ENCODE results near the gene SS18L1. TPM values are rescaled to one million over a fixed set of nuclear protein-coding genes. Genes with fewer than 3 reads are reported as not detected.

Gene SS18L1
- total RNA-seq, 1 experiment from 2014 or later, result 28.1 TPM

- DNase-seq (ENCODE audit: low read depth, low spot score) (no peak), ATAC-seq (no peak)
- RAD21 ChIA-PET (ENCODE audit: low non-redundant PET in 1 of 2, low total read pairs in 2 of 2, uncharacterized antibody in 2 of 2, unreplicated experiment in 2 of 2), result no interaction called here
- peaks cover 5% of the 10 kb centered on the region; the same call in 1 of the 2 replicates for H4K20me1 ChIP-seq (ENCODE audit: insufficient read depth)
- BruUV-seq (replicated peaks), result no TSS peak
- POLR2A ChIA-PET, result interaction anchor here (0.9 kb wide), 1 partner anchor 8 kb away, joined by 3 read pairs; no protein-coding TSS in a partner anchor
- no peak overlapping the region for H3K27ac ChIP-seq (ENCODE audit: low read depth, low read length)
- H3K27me3 ChIP-seq (ENCODE audit: insufficient read depth, low read length), result no peaks in the 10 kb centered on the region
- H3K9me3 ChIP-seq (ENCODE audit: control insufficient read depth in 1 of 2, insufficient read depth in 1 of 2, low read depth in 1 of 2, low read length in 2 of 2), result no peaks in the 10 kb centered on the region
- intact Hi-C loops (cut with micrococcal nuclease), result no loop called here
- no peak overlapping the region for H2AFZ ChIP-seq (ENCODE audit: low read depth, low read length, poor library complexity, severe bottlenecking)
- H3K36me3 ChIP-seq (ENCODE audit: control insufficient read depth in 1 of 2, insufficient read depth in 2 of 2, low read length in 2 of 2), result peaks cover 53 to 57% of the 10 kb centered on the region in 2 experiments
- H3K4me1 ChIP-seq (ENCODE audit: control insufficient read depth in 1 of 2, insufficient read depth in 2 of 2, low read length in 2 of 2), result no peaks in the 10 kb centered on the region
- TF ChIP-seq EZH2phosphoT487 (IDR thresholded peaks at IDR 0.05; ENCODE audit: borderline replicate concordance) (no peak), EGR1 (IDR thresholded peaks at IDR 0.05; ENCODE audit: low read depth) (no peak), ATF3 (IDR thresholded peaks at IDR 0.05) (no peak), CEBPB (IDR thresholded peaks at IDR 0.05; ENCODE audit: low read depth) (no peak), POLR2AphosphoS5 (IDR thresholded peaks at IDR 0.05; ENCODE audit: low read depth, low read length) (no peak), REST (IDR thresholded peaks at IDR 0.05; ENCODE audit: low read depth) (no peak), CBX3 (IDR thresholded peaks at IDR 0.05; ENCODE audit: low read depth) (no peak), JUND (IDR thresholded peaks at IDR 0.05) (no peak), ZNF274 (IDR thresholded peaks at IDR 0.05; ENCODE audit: low read depth, low read length) (no peak)
- no peak overlapping the region for H3K4me2 ChIP-seq (ENCODE audit: low read length)
- peaks cover 16% of the 10 kb centered on the region; the same call in 1 of the 2 replicates for H3K79me2 ChIP-seq (ENCODE audit: insufficient read depth, low read length)
- CTCF ChIA-PET, result interaction anchor here (0.7 to 1.3 kb wide), 2 partner anchors 68 to 122 kb away, joined by 3 to 4 read pairs; partner anchors contain the start of gene TAF4
- H3K4me3 ChIP-seq (replicated peaks in 1 of 2; ENCODE audit: low read depth in 1 of 2, low read length in 2 of 2), result no peak overlapping the region
- no peaks in the 10 kb centered on the region for H3K9me2 ChIP-seq (ENCODE audit: insufficient read depth)
- H3K9ac ChIP-seq (ENCODE audit: low read length), result no peak overlapping the region
Measured at GRCh38 chr20:62133051-62133845, 10.3 kb upstream of the SS18L1 start.

All from HCT116 (cell line).